ENCODE measurements around the gene BLVRB.

- TF ChIP-seq CTCF (IDR thresholded peaks at IDR 0.05; ENCODE audit: low read length) (no peak), EZH2 (IDR thresholded peaks at IDR 0.05; ENCODE audit: borderline replicate concordance, low read length) (no peak)
Observed at GRCh38 chr19:40410030-40410389, 55.5 kb downstream of the BLVRB start.

Data from OCI-LY1 (cell line).